GM12864 (cell line): ENCODE data around the gene TMEM97.
"Not testable (repeated sequence)": the region's sequence is repeated elsewhere in the genome, so short reads cannot be mapped to it uniquely, and the experiment has no call there.

Experiments used
- DNase-seq: peaks from one replicate; pipeline ENCODE4 v3.0.0-alpha.2; 2011; ENCODE audit warnings: low read depth
- H3K4me3 ChIP-seq: 2 replicates; pipeline ENCODE4 v1.5.1; 2011; ENCODE audit warnings: mild to moderate bottlenecking, low read depth, low read length, control low read depth
- CTCF ChIP-seq: IDR thresholded peaks from 2 replicates; pipeline ENCODE4 v1.5.1; 2011; ENCODE audit warnings: low read depth, mild to moderate bottlenecking, moderate library complexity, low read length, control low read depth, inconsistent platforms; ENCODE audit errors: missing control alignments

Gene TMEM97

GRCh38 chr17:28333083-28333746 is 14.2 kb downstream of the TMEM97 start:
- H3K4me3 ChIP-seq, result no peak overlapping the region
- no peak for TF ChIP-seq CTCF
- DNase-seq, result no peak

GRCh38 chr17:28334171-28334570 is 15.2 kb downstream of the TMEM97 start:
- peak overlapping the region; percentile 77 for H3K4me3 ChIP-seq
- TF ChIP-seq CTCF, result no peak
- DNase-seq, result no peak

- DNase-seq, result no peak
- no peak for TF ChIP-seq CTCF
These were observed 15.7 kb downstream of the TMEM97 start for GRCh38 chr17:28334666-28335200.

GRCh38 chr17:28335201-28335958 is 16.4 kb downstream of the TMEM97 start, which contains the start of the genes IFT20 and TNFAIP1:
Gene IFT20 (minus strand): TSS chr17:28335472. CDS start chr17:28331985, 3,487 bp downstream.
Gene TNFAIP1 (plus strand): TSS chr17:28335761. CDS start chr17:28339522, 3,761 bp downstream.
- DNase-seq, result peak; percentile 99
- no peak for TF ChIP-seq CTCF
- peak within 1 kb of the TSS; percentile 77 for H3K4me3 ChIP-seq

More at GRCh38 chr17:28334666-28335200, 15.7 kb downstream of the TMEM97 start:
- H3K4me3 ChIP-seq, result peak overlapping the region; percentile 77

GRCh38 chr17:28335959-28336871 is 17.2 kb downstream of the TMEM97 start:
- peak overlapping the region; percentile 77 for H3K4me3 ChIP-seq
- no peak for TF ChIP-seq CTCF
- DNase-seq, result no peak

- no peak for TF ChIP-seq CTCF
- H3K4me3 ChIP-seq, result no peak overlapping the region
These were observed 19.2 kb downstream of the TMEM97 start for GRCh38 chr17:28338056-28338768.

GRCh38 chr17:28338769-28339212 is 19.8 kb downstream of the TMEM97 start:
- H3K4me3 ChIP-seq, DNase-seq: not testable (repeated sequence)

More at GRCh38 chr17:28338056-28338768, 19.2 kb downstream of the TMEM97 start:
- no peak for DNase-seq
